IMR-90 (cell line): Measurements from ENCODE around the gene LRRC10.

Experiments used
- CTCF ChIP-seq: conservative IDR thresholded peaks from 2 replicates; pipeline ENCODE4 v1.5.1; 2012; ENCODE audit warnings: mild to moderate bottlenecking, low read depth, low read length, improper control_type of control experiment
- MAZ ChIP-seq: IDR thresholded peaks from 2 replicates; pipeline ENCODE4 v1.6.1; 2012; ENCODE audit warnings: low read depth, mild to moderate bottlenecking, low read length, improper control_type of control experiment, moderate library complexity, borderline replicate concordance
- RCOR1 ChIP-seq: IDR thresholded peaks from 2 replicates; pipeline ENCODE4 v1.6.1; 2012; ENCODE audit warnings: mild to moderate bottlenecking, low read length, improper control_type of control experiment; ENCODE audit not compliant: insufficient replicate concordance
- SMC3 ChIP-seq: fragments of 150-350 bp; IDR thresholded peaks from 2 replicates; pipeline ENCODE4 v1.6.1; 2016; ENCODE audit warnings: low read depth, mild to moderate bottlenecking, antibody characterized with exemption, low read length, moderate library complexity
- USF2 ChIP-seq: fragments of 150-350 bp; IDR thresholded peaks from 2 replicates; pipeline ENCODE4 v1.6.1; 2017; ENCODE audit warnings: mild to moderate bottlenecking, antibody characterized with exemption, low read length, low read depth

- TF ChIP-seq CTCF, result no peak
- TF ChIP-seq USF2, result no peak
- no peak for TF ChIP-seq RCOR1
- no peak for TF ChIP-seq MAZ
- no peak for TF ChIP-seq SMC3
These were observed 49.6 kb upstream of the LRRC10 start for GRCh38 chr12:69660164-69660863.
